PC-3 (cell line): Measurements from ENCODE around the gene MSTO1. TPM values are rescaled to one million over a fixed set of nuclear protein-coding genes. Genes with fewer than 3 reads are reported as not detected.

Experiments used
- ATAC-seq: fragments of 200-7000 bp; cut with Tn5 transposase; 2 replicates; pipeline ENCODE4 v1.9.1; 2020; ENCODE audit warnings: mild to moderate bottlenecking, moderate library complexity
- BruUV-seq: library from RNA; stranded (reverse); fragments of 400-500 nt; replicated peaks from 2 replicates; lab custom pipeline; 2021; lab: Mats Ljungman, UMichigan
- CTCF ChIA-PET: fragments of 300-600 bp; sonication (Branson Sonifier 250); formaldehyde crosslinking; loops from one replicate; lab custom pipeline; 2022; ENCODE audit warnings: antibody characterized with exemption; lab: Charles Lee
- POLR2A ChIA-PET: fragments of 300-600 bp; sonication (Branson Sonifier 250); formaldehyde crosslinking; loops from one replicate; lab custom pipeline; 2022; ENCODE audit warnings: antibody characterized with exemption; ENCODE audit not compliant: unreplicated experiment; lab: Charles Lee
- DNase-seq: peaks from one replicate; pipeline ENCODE4 v3.0.0-alpha.2; 2015
- H2AFZ ChIP-seq: fragments of 300-600 bp; sonication (generic); 2 replicates; pipeline ENCODE4 v1.6.0; 2016; ENCODE audit warnings: antibody characterized with exemption, low read length
- H3F3A ChIP-seq: fragments of 300-600 bp; sonication (generic); one replicate; pipeline ENCODE4 v1.6.0; 2017; ENCODE audit warnings: antibody characterized with exemption, low read length, control low read depth, mild to moderate bottlenecking; ENCODE audit not compliant: unreplicated experiment
- H3K27ac ChIP-seq: fragments of 300-600 bp; sonication (generic); 2 replicates; pipeline ENCODE4 v1.5.1; 2016; ENCODE audit warnings: mild to moderate bottlenecking, low read length
- H3K27me3 ChIP-seq: fragments of 300-600 bp; sonication (generic); 2 replicates; pipeline ENCODE4 v1.6.1; 2016; ENCODE audit warnings: low read length, mixed read lengths
- H3K36me3 ChIP-seq: fragments of 300-600 bp; sonication (generic); 2 replicates; pipeline ENCODE4 v1.6.1; 2016; ENCODE audit warnings: low read depth, mixed run types, low read length, mixed read lengths
- H3K4me1 ChIP-seq: fragments of 300-600 bp; sonication (generic); 2 replicates; pipeline ENCODE4 v1.5.1; 2016; ENCODE audit warnings: low read length; ENCODE audit not compliant: insufficient read depth
- H3K4me2 ChIP-seq: fragments of 300-600 bp; sonication (generic); 2 replicates; pipeline ENCODE4 v1.6.0; 2016; ENCODE audit warnings: low read length
- H3K4me3 ChIP-seq: fragments of 300-600 bp; sonication (generic); 2 replicates; pipeline ENCODE4 v1.5.1; 2016; ENCODE audit warnings: mild to moderate bottlenecking, low read length, mixed read lengths
- H3K79me2 ChIP-seq: fragments of 300-600 bp; sonication (generic); 2 replicates; pipeline ENCODE4 v1.6.1; 2017; ENCODE audit warnings: low read length, mixed read lengths
- H3K9ac ChIP-seq: fragments of 300-600 bp; sonication (generic); 2 replicates; pipeline ENCODE4 v1.6.0; 2016; ENCODE audit warnings: mild to moderate bottlenecking, low read length
- H3K9me2 ChIP-seq: fragments of 300-600 bp; sonication (generic); replicated peaks from 2 replicates; pipeline ENCODE4 v1.6.1; 2016; ENCODE audit warnings: mixed run types, low read length, mixed read lengths
- H3K9me3 ChIP-seq: fragments of 300-600 bp; sonication (generic); 2 replicates; pipeline ENCODE4 v1.6.1; 2016; ENCODE audit warnings: low read length, mixed read lengths
- H4K20me1 ChIP-seq: fragments of 300-600 bp; sonication (generic); 2 replicates; pipeline ENCODE4 v1.6.1; 2016; ENCODE audit warnings: low read length, mixed read lengths
- CTCF ChIP-seq: fragments of 300-600 bp; sonication (generic); conservative IDR thresholded peaks from 2 replicates; pipeline ENCODE4 v1.5.1; 2017; ENCODE audit warnings: antibody characterized with exemption, low read depth, mild to moderate bottlenecking, low read length
- EZH2 ChIP-seq: fragments of 300-600 bp; sonication (generic); IDR thresholded peaks from one replicate; pipeline ENCODE4 v1.6.1; 2017; ENCODE audit warnings: antibody characterized with exemption, mild to moderate bottlenecking, low read length; ENCODE audit not compliant: unreplicated experiment
- EZH2phosphoT487 ChIP-seq: fragments of 300-600 bp; sonication (generic); IDR thresholded peaks from 2 replicates; pipeline ENCODE4 v1.6.1; 2018; ENCODE audit warnings: mild to moderate bottlenecking, antibody characterized with exemption, low read length, borderline replicate concordance
- intact Hi-C: fragments of 100-400 bp; cut with micrococcal nuclease; formaldehyde crosslinking; loops from 2 replicates; pipeline ENCODE4 v1.9.0; 2023
- total RNA-seq: library from RNA; depleted of rRNA; stranded (reverse); fragments of >200 nt; gene quantifications from 2 replicates; pipeline ENCODE4 v1.2.3, GENCODE V29; 2014

Gene MSTO1
- total RNA-seq, 1 experiment from 2014 or later, result 80.3 TPM

GRCh38 chr1:155649676-155650075 lies 39.7 kb downstream of the MSTO1 start:
- no peaks in the 10 kb centered on the region for H3K9me2 ChIP-seq
- POLR2A ChIA-PET, result no interaction called here
- H3F3A ChIP-seq, result peaks cover 9% of the 10 kb centered on the region
- H3K27ac ChIP-seq, result no peak overlapping the region
- H3K36me3 ChIP-seq, result peaks cover 2% of the 10 kb centered on the region; the same call in 1 of the 2 replicates
- no peak for DNase-seq
- no peak overlapping the region for H3K9ac ChIP-seq
- no TSS peak for BruUV-seq
- no peak overlapping the region for H3K4me2 ChIP-seq
- H3K4me3 ChIP-seq, result no peak overlapping the region
- no peaks in the 10 kb centered on the region for H3K27me3 ChIP-seq
- H3K9me3 ChIP-seq, result no peaks in the 10 kb centered on the region
- ATAC-seq, result no peak
- no peaks in the 10 kb centered on the region for H3K79me2 ChIP-seq
- peaks cover 33% of the 10 kb centered on the region for H3K4me1 ChIP-seq
- no peak for TF ChIP-seq CTCF
- no peak for TF ChIP-seq EZH2phosphoT487
- no peak for TF ChIP-seq EZH2
- CTCF ChIA-PET, result no interaction called here
- H2AFZ ChIP-seq, result no peak overlapping the region
- no peaks in the 10 kb centered on the region for H4K20me1 ChIP-seq
- intact Hi-C loops, result loop anchor here (10.0 kb wide), 1 partner anchor 75 kb away; no protein-coding TSS in a partner anchor

- ChIA-PET CTCF (no interaction called here), POLR2A (no interaction called here)
- no peaks in the 10 kb centered on the region for H4K20me1 ChIP-seq
- DNase-seq, result no peak
- peaks cover 33% of the 10 kb centered on the region for H3K4me1 ChIP-seq
- H3K9me2 ChIP-seq, result no peaks in the 10 kb centered on the region
- H3F3A ChIP-seq, result peaks cover 9% of the 10 kb centered on the region
- intact Hi-C loops, result loop anchor here (10.0 kb wide), 1 partner anchor 75 kb away; no protein-coding TSS in a partner anchor
- BruUV-seq, result no TSS peak
- no peaks in the 10 kb centered on the region for H3K27me3 ChIP-seq
- H2AFZ ChIP-seq, result peak overlapping the region; percentile 61; the same call in 1 of the 2 replicates
- no peaks in the 10 kb centered on the region for H3K79me2 ChIP-seq
- peak overlapping the region; percentile 75 for H3K27ac ChIP-seq
- H3K36me3 ChIP-seq, result peaks cover under 1% of the 10 kb centered on the region; the same call in 1 of the 2 replicates
- peak overlapping the region; percentile 70 for H3K4me2 ChIP-seq
- no peak for ATAC-seq
- no peaks in the 10 kb centered on the region for H3K9me3 ChIP-seq
- peak overlapping the region; percentile 26; the same call in 1 of the 2 replicates for H3K9ac ChIP-seq
- TF ChIP-seq CTCF (no peak), EZH2phosphoT487 (no peak), EZH2 (no peak)
- H3K4me3 ChIP-seq, result no peak overlapping the region
These were observed 40.3 kb downstream of the MSTO1 start for GRCh38 chr1:155650231-155650757.
